Measurements from ENCODE around the gene TUBE1.

TUBE1 gene

DNA sequence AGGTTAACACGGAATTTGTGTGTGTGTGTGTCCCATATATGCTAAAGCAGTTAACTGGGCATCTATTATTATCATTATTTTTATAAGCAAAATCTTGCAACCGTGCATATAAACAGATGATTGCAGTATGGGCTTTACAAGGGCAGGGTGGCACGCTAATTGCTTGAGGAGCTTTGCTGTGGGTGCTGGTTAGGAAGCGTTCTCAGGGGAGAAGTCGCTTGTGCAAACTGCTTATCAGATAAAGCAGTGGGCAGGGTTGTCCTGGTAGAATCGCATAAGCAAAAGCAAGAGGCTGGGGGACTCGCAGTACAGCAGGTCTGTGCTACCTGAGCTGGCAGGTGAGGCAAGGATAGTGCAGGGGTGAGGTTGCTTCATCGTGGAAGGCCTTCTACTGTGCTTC, 43.1 kb downstream of the TUBE1 start:
- peak overlapping the region; percentile 95 for H3K9ac ChIP-seq (ENCODE audit: low read length)
- peak; percentile 11 for DNase-seq (ENCODE audit: low read depth)
- peaks cover 56% of the 10 kb centered on the region for H3K4me1 ChIP-seq (ENCODE audit: control insufficient read depth, insufficient read depth, low read length)
- no peaks in the 10 kb centered on the region for H3K36me3 ChIP-seq (ENCODE audit: control insufficient read depth, insufficient read depth, low read length, severe bottlenecking)
- H3K27me3 ChIP-seq (replicated peaks; ENCODE audit: control insufficient read depth, insufficient read depth, low read length), result no peaks in the 10 kb centered on the region
- H3K9me3 ChIP-seq (ENCODE audit: control insufficient read depth, low read length), result no peaks in the 10 kb centered on the region
- peak overlapping the region; percentile 89 for H3K4me3 ChIP-seq (ENCODE audit: low read length)

DNA sequence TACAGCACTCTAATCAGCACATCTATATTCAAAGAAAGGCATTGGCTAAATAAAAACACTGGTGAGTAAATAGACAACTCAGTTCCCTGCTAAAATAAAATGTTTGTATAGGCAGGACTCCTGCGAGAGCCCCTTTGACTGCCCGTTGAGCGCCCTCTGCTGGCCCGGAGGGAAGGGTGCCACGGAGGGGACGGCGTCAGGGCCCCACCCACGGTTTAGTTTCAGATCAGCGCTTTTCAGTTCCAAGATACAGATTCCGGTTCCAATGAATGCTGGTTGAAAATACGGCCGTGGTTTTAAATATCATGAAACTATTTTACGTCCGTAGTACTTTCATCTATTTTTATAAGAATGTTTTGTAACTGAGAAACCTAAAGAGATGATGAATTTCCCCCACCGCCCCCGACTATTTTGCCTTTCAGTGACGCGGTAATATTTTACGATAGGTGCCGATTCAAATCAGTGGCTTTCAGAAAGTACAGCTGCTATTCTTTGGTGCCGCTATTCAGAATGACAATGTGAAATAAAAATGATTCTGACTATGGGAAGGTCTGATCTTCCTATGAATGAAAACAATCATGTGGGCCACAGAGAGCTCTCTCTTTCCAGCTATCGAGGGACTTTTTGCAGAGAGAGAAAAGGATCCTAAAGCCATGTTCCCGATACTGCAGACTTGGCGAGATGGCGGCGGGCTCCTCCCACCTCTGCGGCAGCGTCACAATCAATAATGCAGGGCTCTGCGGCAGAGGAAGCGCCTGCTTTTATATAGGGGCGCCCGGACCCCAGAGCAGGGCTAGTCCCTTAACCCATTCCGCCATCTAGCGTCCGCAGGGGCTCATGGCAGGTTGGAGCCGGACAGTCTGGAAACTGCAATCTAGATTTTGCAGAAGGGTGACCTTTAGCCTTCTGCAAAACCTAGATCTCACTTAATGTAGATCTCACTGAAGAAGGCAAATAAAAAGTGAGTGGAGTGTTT, 44.0 kb downstream of the TUBE1 start:
- peak; percentile 96 for DNase-seq (ENCODE audit: low read depth)
- H3K27me3 ChIP-seq (replicated peaks; ENCODE audit: control insufficient read depth, insufficient read depth, low read length), result no peaks in the 10 kb centered on the region
- H3K4me1 ChIP-seq (ENCODE audit: control insufficient read depth, insufficient read depth, low read length), result peaks cover 61% of the 10 kb centered on the region
- H3K36me3 ChIP-seq (ENCODE audit: control insufficient read depth, insufficient read depth, low read length, severe bottlenecking), result no peaks in the 10 kb centered on the region
- H3K9ac ChIP-seq (ENCODE audit: low read length), result peak overlapping the region; percentile 95
- H3K4me3 ChIP-seq (ENCODE audit: low read length), result peak overlapping the region; percentile 89
- no peaks in the 10 kb centered on the region for H3K9me3 ChIP-seq (ENCODE audit: control insufficient read depth, low read length)

DNA sequence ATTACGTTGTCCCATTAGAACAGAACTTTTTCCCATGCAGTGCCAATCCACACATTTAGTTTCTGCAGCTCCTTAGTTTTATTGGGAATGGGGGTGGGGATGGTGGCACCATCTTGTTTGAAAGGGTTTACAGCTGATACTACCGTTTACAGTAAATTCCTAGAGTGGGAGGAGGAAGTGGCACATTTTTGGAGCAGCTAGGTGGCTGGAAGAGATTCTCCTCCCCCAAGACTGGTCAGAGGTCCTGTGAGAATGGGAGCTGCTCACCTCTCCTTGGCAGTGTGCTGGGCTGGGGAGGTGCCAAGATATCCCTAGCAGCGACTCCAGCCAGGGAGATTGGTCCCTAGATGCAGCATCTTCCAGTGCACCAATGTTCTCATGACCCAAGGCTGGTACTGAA, 45.7 kb downstream of the TUBE1 start:
- Histone ChIP-seq H3K4me1 (ENCODE audit: control insufficient read depth, insufficient read depth, low read length) (peaks cover 77% of the 10 kb centered on the region), H3K9me3 (ENCODE audit: control insufficient read depth, low read length) (no peaks in the 10 kb centered on the region), H3K27me3 (replicated peaks; ENCODE audit: control insufficient read depth, insufficient read depth, low read length) (no peaks in the 10 kb centered on the region), H3K36me3 (ENCODE audit: control insufficient read depth, insufficient read depth, low read length, severe bottlenecking) (no peaks in the 10 kb centered on the region), H3K9ac (ENCODE audit: low read length) (peak overlapping the region; percentile 25), H3K4me3 (ENCODE audit: low read length) (no peak overlapping the region)
- no peak for DNase-seq (ENCODE audit: low read depth)

DNA sequence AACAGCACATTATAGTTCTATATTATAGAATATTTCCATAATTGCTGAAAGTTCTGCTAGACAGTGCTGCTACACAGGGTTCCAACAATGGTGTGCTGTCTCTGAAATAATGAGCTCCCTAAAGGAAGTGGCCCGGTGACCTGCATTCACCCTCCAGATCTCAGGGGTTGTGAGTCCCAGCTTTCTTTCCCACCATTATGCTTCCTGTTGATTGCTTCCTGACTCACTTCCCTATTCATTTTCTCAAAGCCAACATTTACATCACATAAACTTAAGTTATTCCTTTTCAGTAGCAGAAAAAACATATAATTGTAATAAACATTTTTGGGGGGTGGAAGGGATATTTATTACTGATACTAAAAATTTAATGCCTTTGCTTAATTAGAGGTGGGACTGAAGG, 46.3 kb downstream of the TUBE1 start:
- Histone ChIP-seq H3K4me3 (ENCODE audit: low read length) (no peak overlapping the region), H3K9me3 (ENCODE audit: control insufficient read depth, low read length) (no peaks in the 10 kb centered on the region), H3K4me1 (ENCODE audit: control insufficient read depth, insufficient read depth, low read length) (peaks cover 83% of the 10 kb centered on the region), H3K27me3 (replicated peaks; ENCODE audit: control insufficient read depth, insufficient read depth, low read length) (no peaks in the 10 kb centered on the region), H3K9ac (ENCODE audit: low read length) (peak overlapping the region; percentile 25), H3K36me3 (ENCODE audit: control insufficient read depth, insufficient read depth, low read length, severe bottlenecking) (no peaks in the 10 kb centered on the region)
- no peak for DNase-seq (ENCODE audit: low read depth)

DNA sequence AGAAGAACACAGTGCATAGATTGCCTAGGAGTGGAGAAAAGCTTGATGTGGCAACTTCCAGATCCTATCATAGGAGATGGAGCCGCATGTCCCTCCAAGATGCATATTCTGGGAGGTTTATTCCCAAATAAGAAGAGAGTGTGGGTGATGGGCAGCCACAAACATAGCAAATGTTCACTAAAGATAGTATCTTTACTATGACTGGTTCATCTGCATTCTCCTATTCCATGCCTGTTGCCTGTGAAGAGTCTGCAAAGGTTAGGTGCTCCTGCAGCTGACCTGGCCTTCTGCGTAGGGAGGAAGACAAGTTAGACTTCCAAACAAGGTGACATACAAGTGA, 47.9 kb downstream of the TUBE1 start:
- H3K9me3 ChIP-seq (ENCODE audit: control insufficient read depth, low read length), result no peaks in the 10 kb centered on the region

DNA sequence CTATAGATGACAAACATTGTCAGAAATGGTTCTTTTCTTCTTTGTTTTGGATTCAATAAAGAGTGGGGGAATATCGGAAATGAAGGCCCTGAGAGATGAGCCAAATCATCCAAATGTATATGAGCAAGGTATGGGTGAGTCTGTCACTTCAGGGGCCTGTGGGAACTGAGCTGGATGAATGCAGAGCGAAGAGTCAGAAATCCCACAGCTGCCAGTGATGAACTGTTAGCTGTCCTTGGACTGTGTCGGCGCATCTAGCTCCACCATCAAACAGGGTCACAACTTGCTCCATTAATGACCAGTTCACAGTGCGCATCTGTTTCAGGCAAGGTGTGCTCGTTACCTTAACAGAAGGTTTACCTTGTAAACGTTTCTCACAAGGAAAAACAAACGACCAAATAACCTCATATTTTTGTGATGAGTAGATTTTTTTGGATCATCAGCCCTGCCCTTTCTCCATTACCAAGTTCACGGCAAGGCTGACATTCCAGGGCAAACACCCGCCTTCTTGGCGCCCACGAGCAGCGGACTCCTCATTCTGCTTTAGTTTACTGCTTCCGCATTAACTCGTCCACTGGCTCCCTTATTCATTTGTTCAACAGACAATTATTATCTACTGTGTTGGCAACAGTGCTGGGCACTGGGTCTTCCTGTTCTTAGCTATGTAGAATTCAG, 48.4 kb downstream of the TUBE1 start:
- no peak for DNase-seq (ENCODE audit: low read depth)
- Histone ChIP-seq H3K36me3 (ENCODE audit: control insufficient read depth, insufficient read depth, low read length, severe bottlenecking) (no peaks in the 10 kb centered on the region), H3K9me3 (ENCODE audit: control insufficient read depth, low read length) (no peaks in the 10 kb centered on the region), H3K4me3 (ENCODE audit: low read length) (peak overlapping the region; percentile 72), H3K9ac (ENCODE audit: low read length) (peak overlapping the region; percentile 97), H3K4me1 (ENCODE audit: control insufficient read depth, insufficient read depth, low read length) (peaks cover 86% of the 10 kb centered on the region), H3K27me3 (replicated peaks; ENCODE audit: control insufficient read depth, insufficient read depth, low read length) (no peaks in the 10 kb centered on the region)

More for the DNA sequence above, 47.9 kb downstream of the TUBE1 start:
- peaks cover 86% of the 10 kb centered on the region for H3K4me1 ChIP-seq (ENCODE audit: control insufficient read depth, insufficient read depth, low read length)
- H3K4me3 ChIP-seq (ENCODE audit: low read length), result no peak overlapping the region
- no peaks in the 10 kb centered on the region for H3K27me3 ChIP-seq (replicated peaks; ENCODE audit: control insufficient read depth, insufficient read depth, low read length)
- H3K36me3 ChIP-seq (ENCODE audit: control insufficient read depth, insufficient read depth, low read length, severe bottlenecking), result no peaks in the 10 kb centered on the region
- DNase-seq (ENCODE audit: low read depth), result no peak
- H3K9ac ChIP-seq (ENCODE audit: low read length), result peak overlapping the region; percentile 97

DNA sequence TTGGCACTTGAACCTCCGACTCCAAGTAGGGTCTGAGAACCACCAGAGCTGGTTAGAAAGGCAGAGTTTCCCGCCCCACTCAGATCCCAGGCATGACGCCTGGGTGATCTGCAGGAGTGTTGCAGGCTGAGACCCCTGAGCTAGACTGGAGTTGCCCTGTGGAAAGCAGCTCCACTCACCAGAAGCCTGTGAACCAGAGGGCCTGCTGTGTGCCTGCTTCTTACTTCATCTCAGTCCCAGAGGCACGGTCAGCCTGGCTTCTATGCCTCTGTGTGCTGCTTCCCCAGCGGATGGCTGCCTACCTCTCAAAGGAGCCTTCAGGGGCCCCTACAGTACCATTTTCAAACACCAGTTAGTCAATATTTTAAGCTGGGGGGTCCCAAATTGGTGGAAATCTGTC, 49.0 kb downstream of the TUBE1 start:
- Histone ChIP-seq H3K4me1 (ENCODE audit: control insufficient read depth, insufficient read depth, low read length) (peaks cover 88% of the 10 kb centered on the region), H3K9ac (ENCODE audit: low read length) (peak overlapping the region; percentile 97), H3K9me3 (ENCODE audit: control insufficient read depth, low read length) (no peaks in the 10 kb centered on the region), H3K27me3 (replicated peaks; ENCODE audit: control insufficient read depth, insufficient read depth, low read length) (no peaks in the 10 kb centered on the region), H3K36me3 (ENCODE audit: control insufficient read depth, insufficient read depth, low read length, severe bottlenecking) (no peaks in the 10 kb centered on the region), H3K4me3 (ENCODE audit: low read length) (peak overlapping the region; percentile 72)
- DNase-seq (ENCODE audit: low read depth), result peak; percentile 23

DNA sequence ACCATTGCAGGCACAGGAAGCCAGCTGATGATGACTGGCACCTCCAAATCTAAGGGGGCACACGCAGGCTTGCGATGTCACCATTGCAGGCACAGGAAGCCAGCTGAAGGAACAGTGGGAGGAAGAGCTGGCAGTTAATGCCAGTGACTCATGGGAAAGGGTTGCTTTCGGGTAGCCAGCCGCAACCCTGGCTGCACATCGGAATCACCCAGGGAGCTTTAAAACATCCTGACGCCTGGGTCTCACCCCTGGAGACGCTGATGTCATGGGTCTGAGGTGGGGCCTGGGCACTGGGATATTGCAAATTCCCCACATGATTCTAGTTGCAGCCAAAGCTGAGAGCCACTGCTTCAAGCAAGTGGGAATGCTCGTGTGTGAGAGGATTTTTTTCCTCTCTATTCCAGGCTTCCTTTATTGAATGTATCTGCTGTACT, 49.5 kb downstream of the TUBE1 start:
- no peaks in the 10 kb centered on the region for H3K27me3 ChIP-seq (replicated peaks; ENCODE audit: control insufficient read depth, insufficient read depth, low read length)
- peak; percentile 92 for DNase-seq (ENCODE audit: low read depth)
- H3K36me3 ChIP-seq (ENCODE audit: control insufficient read depth, insufficient read depth, low read length, severe bottlenecking), result no peaks in the 10 kb centered on the region
- peak overlapping the region; percentile 97 for H3K9ac ChIP-seq (ENCODE audit: low read length)
- H3K4me1 ChIP-seq (ENCODE audit: control insufficient read depth, insufficient read depth, low read length), result peaks cover 88% of the 10 kb centered on the region
- peak overlapping the region; percentile 72 for H3K4me3 ChIP-seq (ENCODE audit: low read length)
- H3K9me3 ChIP-seq (ENCODE audit: control insufficient read depth, low read length), result no peaks in the 10 kb centered on the region

DNA sequence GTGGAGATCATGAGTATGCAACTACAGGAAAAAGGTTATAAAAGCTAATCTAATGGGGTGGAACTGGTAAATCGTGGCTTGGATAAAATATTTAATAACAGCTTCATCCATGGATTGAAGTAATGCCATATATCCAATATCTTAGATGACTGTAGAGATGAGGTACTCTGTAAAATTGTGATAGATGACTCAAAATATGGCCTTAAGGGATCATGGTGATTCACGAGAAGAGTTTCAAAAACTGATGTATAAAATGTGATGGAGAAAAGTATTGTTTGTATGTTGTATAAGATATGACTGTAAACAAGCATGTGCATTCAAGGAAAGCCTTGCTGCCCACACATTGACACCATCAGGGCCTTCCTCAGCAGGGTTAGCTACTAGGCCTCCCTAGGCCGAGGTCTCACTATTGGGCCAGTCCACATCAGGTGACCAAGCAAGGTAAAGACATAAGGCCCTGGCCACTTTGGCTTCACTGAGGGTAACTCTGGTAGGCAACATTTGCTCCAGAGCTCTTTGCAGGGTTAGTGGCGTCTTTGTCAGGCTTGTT, 51.1 kb downstream of the TUBE1 start:
- Histone ChIP-seq H3K9me3 (ENCODE audit: control insufficient read depth, low read length) (no peaks in the 10 kb centered on the region), H3K27me3 (replicated peaks; ENCODE audit: control insufficient read depth, insufficient read depth, low read length) (no peaks in the 10 kb centered on the region), H3K4me1 (ENCODE audit: control insufficient read depth, insufficient read depth, low read length) (peaks cover 86% of the 10 kb centered on the region), H3K36me3 (ENCODE audit: control insufficient read depth, insufficient read depth, low read length, severe bottlenecking) (no peaks in the 10 kb centered on the region), H3K9ac (ENCODE audit: low read length) (peak overlapping the region; percentile 84), H3K4me3 (ENCODE audit: low read length) (no peak overlapping the region)
- no peak for DNase-seq (ENCODE audit: low read depth)

DNA sequence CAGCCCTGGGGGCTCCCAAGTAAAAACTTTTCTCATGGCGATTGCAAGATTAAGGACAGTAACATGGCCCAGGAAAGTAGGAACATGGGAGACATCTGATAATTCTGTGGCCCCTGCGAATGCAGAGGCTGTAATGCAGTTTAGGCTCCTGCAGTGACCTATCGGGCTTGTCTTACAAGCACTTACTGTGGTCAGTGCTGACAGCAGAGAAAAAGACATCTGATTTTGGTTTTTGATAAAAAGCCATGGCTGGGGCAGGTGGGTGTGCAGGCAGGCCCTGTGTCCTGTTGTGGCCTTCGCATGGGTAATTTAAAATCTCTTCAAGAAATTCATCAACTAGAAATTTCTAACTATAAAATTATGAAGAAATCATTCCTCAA, 52.7 kb downstream of the TUBE1 start:
- no peak overlapping the region for H3K4me3 ChIP-seq (ENCODE audit: low read length)
- no peak for DNase-seq (ENCODE audit: low read depth)
- peaks cover 88% of the 10 kb centered on the region for H3K4me1 ChIP-seq (ENCODE audit: control insufficient read depth, insufficient read depth, low read length)

More for the DNA sequence above, 52.7 kb downstream of the TUBE1 start:
- Histone ChIP-seq H3K27me3 (replicated peaks; ENCODE audit: control insufficient read depth, insufficient read depth, low read length) (no peaks in the 10 kb centered on the region), H3K36me3 (ENCODE audit: control insufficient read depth, insufficient read depth, low read length, severe bottlenecking) (no peaks in the 10 kb centered on the region), H3K9ac (ENCODE audit: low read length) (peak overlapping the region; percentile 39), H3K9me3 (ENCODE audit: control insufficient read depth, low read length) (no peaks in the 10 kb centered on the region)

Data from adipocyte (in vitro differentiated cells).